Epithelial cell of esophagus (primary cell): Measurements from ENCODE around the gene SLC39A10.
"Not testable (repeated sequence)": the region's sequence is repeated elsewhere in the genome, so short reads cannot be mapped to it uniquely, and the experiment has no call there.

ENCODE experiments used
- DNase-seq: peaks from one replicate; pipeline ENCODE4 v3.0.0; 2010; ENCODE audit warnings: low read depth
- H3K4me3 ChIP-seq: 2 replicates; pipeline ENCODE4 v1.5.1; 2011; ENCODE audit warnings: mild to moderate bottlenecking, low read length, control low read depth
- CTCF ChIP-seq: IDR thresholded peaks from 2 replicates; pipeline ENCODE4 v1.5.1; 2011; ENCODE audit warnings: low read depth, mild to moderate bottlenecking, low read length, control low read depth, inconsistent platforms; ENCODE audit not compliant: insufficient read depth; ENCODE audit errors: missing control alignments

SLC39A10 gene

GRCh38 chr2:195636890-195637289 is 20.1 kb upstream of the SLC39A10 start:
- peak; percentile 58 for DNase-seq
- H3K4me3 ChIP-seq: no peak overlapping the region
- TF ChIP-seq CTCF: no peak

- no peak for TF ChIP-seq CTCF
- no peak for DNase-seq
- H3K4me3 ChIP-seq: no peak overlapping the region
These were observed 18.3 kb upstream of the SLC39A10 start for GRCh38 chr2:195638750-195639149.

GRCh38 chr2:195639238-195639858 is 17.7 kb upstream of the SLC39A10 start:
- H3K4me3 ChIP-seq: no peak overlapping the region
- DNase-seq: no peak
- TF ChIP-seq CTCF: no peak

GRCh38 chr2:195639959-195640358 is 17.1 kb upstream of the SLC39A10 start:
- TF ChIP-seq CTCF: no peak
- no peak overlapping the region for H3K4me3 ChIP-seq
- DNase-seq: no peak

GRCh38 chr2:195642027-195642678 is 14.9 kb upstream of the SLC39A10 start:
- H3K4me3 ChIP-seq: no peak overlapping the region
- no peak for TF ChIP-seq CTCF
- DNase-seq: no peak

- DNase-seq: no peak
- H3K4me3 ChIP-seq: no peak overlapping the region
- TF ChIP-seq CTCF: no peak
These were observed 14.4 kb upstream of the SLC39A10 start for GRCh38 chr2:195642679-195643068.

GRCh38 chr2:195644708-195645107 is 12.3 kb upstream of the SLC39A10 start:
- H3K4me3 ChIP-seq, DNase-seq: not testable (repeated sequence)
